ENCODE measurements around the gene MED17. TPM values are rescaled to one million over a fixed set of nuclear protein-coding genes. Genes with fewer than 3 reads are reported as not detected.

MED17 gene
- polyA plus RNA-seq, 1 donor from 2014 or later, result 25.8 TPM

Other genes starting within 250 kb of the MED17 start
- 8.0 TPM for gene SMCO4, start 240.9 kb upstream of the MED17 start, polyA plus RNA-seq
- gene CEP295, start 122.6 kb upstream of the MED17 start, polyA plus RNA-seq, result 2.8 TPM
- 33.4 TPM for gene TAF1D, start 42.8 kb upstream of the MED17 start, polyA plus RNA-seq
- 17.7 TPM for gene C11orf54, start 42.6 kb upstream of the MED17 start, polyA plus RNA-seq
- gene VSTM5, start 66.3 kb downstream of the MED17 start, polyA plus RNA-seq, result 0.06 TPM
- gene HEPHL1, start 237.1 kb downstream of the MED17 start, polyA plus RNA-seq, result 0.04 TPM

All from IgD-negative memory B cell (primary cell).